ENCODE measurements around the gene RO60. TPM values are rescaled to one million over a fixed set of nuclear protein-coding genes. Genes with fewer than 3 reads are reported as not detected.

Gene RO60
- total RNA-seq, 1 experiment from 2014 or later: 63.6 TPM

- no peak for TF ChIP-seq CTCF (IDR thresholded peaks at IDR 0.05; ENCODE audit: unreplicated experiment)
- Mint-ChIP-seq H3K27ac (ENCODE audit: unreplicated experiment) (no peak overlapping the region), H3K9me3 (ENCODE audit: low read depth, unreplicated experiment) (no peaks in the 10 kb centered on the region), H3K4me3 (ENCODE audit: low read depth, unreplicated experiment) (no peak overlapping the region), H3K36me3 (ENCODE audit: insufficient read depth, unreplicated experiment) (no peaks in the 10 kb centered on the region), H3K4me1 (ENCODE audit: low read depth, unreplicated experiment) (no peaks in the 10 kb centered on the region), H3K27me3 (ENCODE audit: unreplicated experiment) (no peaks in the 10 kb centered on the region)
- intact Hi-C loops (cut with micrococcal nuclease; ENCODE audit: unreplicated experiment): no loop called here
- CTCF ChIA-PET: no interaction called here
- no peak for DNase-seq
- BruUV-seq (replicated peaks): no TSS peak
Measured at GRCh38 chr1:193014400-193014799, 45.0 kb upstream of the RO60 start.

- no TSS peak for BruUV-seq (replicated peaks)
- intact Hi-C loops (cut with micrococcal nuclease; ENCODE audit: unreplicated experiment): loop anchor here (5.0 kb wide), 2 partner anchors 314 to 404 kb away; no protein-coding TSS in a partner anchor
Measured at GRCh38 chr1:193016788-193017187, 42.6 kb upstream of the RO60 start.

GRCh38 chr1:193019442-193020026, 39.9 kb upstream of the RO60 start:
- no peak overlapping the region for H3K27ac Mint-ChIP-seq (ENCODE audit: unreplicated experiment)
- intact Hi-C loops (cut with micrococcal nuclease; ENCODE audit: unreplicated experiment): loop anchor here (1.0 to 5.0 kb wide), 4 partner anchors 212 to 545 kb away; no protein-coding TSS in a partner anchor
- no peaks in the 10 kb centered on the region for H3K36me3 Mint-ChIP-seq (ENCODE audit: insufficient read depth, unreplicated experiment)
- DNase-seq: peak; percentile 27
- no peaks in the 10 kb centered on the region for H3K4me1 Mint-ChIP-seq (ENCODE audit: low read depth, unreplicated experiment)
- H3K4me3 Mint-ChIP-seq (ENCODE audit: low read depth, unreplicated experiment): no peak overlapping the region
- BruUV-seq (replicated peaks): no TSS peak
- TF ChIP-seq CTCF (IDR thresholded peaks at IDR 0.05; ENCODE audit: unreplicated experiment): peak; percentile 58
- H3K9me3 Mint-ChIP-seq (ENCODE audit: low read depth, unreplicated experiment): no peaks in the 10 kb centered on the region
- CTCF ChIA-PET: interaction anchor here (0.6 to 3.1 kb wide), 9 partner anchors 10 to 545 kb away, joined by 3 to 47 read pairs (median 3); no protein-coding TSS in a partner anchor
- H3K27me3 Mint-ChIP-seq (ENCODE audit: unreplicated experiment): no peaks in the 10 kb centered on the region

More at GRCh38 chr1:193016788-193017187, 42.6 kb upstream of the RO60 start:
- Mint-ChIP-seq H3K27ac (ENCODE audit: unreplicated experiment) (no peak overlapping the region), H3K9me3 (ENCODE audit: low read depth, unreplicated experiment) (no peaks in the 10 kb centered on the region), H3K4me1 (ENCODE audit: low read depth, unreplicated experiment) (no peaks in the 10 kb centered on the region), H3K36me3 (ENCODE audit: insufficient read depth, unreplicated experiment) (no peaks in the 10 kb centered on the region), H3K4me3 (ENCODE audit: low read depth, unreplicated experiment) (no peak overlapping the region), H3K27me3 (ENCODE audit: unreplicated experiment) (no peaks in the 10 kb centered on the region)
- CTCF ChIA-PET: no interaction called here
- no peak for TF ChIP-seq CTCF (IDR thresholded peaks at IDR 0.05; ENCODE audit: unreplicated experiment)
- no peak for DNase-seq

GRCh38 chr1:193025218-193025617, 34.2 kb upstream of the RO60 start:
- CTCF ChIA-PET: no interaction called here
- no peaks in the 10 kb centered on the region for H3K27me3 Mint-ChIP-seq (ENCODE audit: unreplicated experiment)
- intact Hi-C loops (cut with micrococcal nuclease; ENCODE audit: unreplicated experiment): no loop called here
- H3K9me3 Mint-ChIP-seq (ENCODE audit: low read depth, unreplicated experiment): no peaks in the 10 kb centered on the region
- H3K36me3 Mint-ChIP-seq (ENCODE audit: insufficient read depth, unreplicated experiment): peaks cover 5% of the 10 kb centered on the region
- H3K4me3 Mint-ChIP-seq (ENCODE audit: low read depth, unreplicated experiment): no peak overlapping the region
- no TSS peak for BruUV-seq (replicated peaks)
- H3K4me1 Mint-ChIP-seq (ENCODE audit: low read depth, unreplicated experiment): no peaks in the 10 kb centered on the region
- no peak for TF ChIP-seq CTCF (IDR thresholded peaks at IDR 0.05; ENCODE audit: unreplicated experiment)
- H3K27ac Mint-ChIP-seq (ENCODE audit: unreplicated experiment): no peak overlapping the region
- no peak for DNase-seq
